Stimulated activated CD8-positive, alpha-beta memory T cell treated with anti-CD3 and anti-CD28 coated beads, Interleukin-4, amount 100 ng/mL, for 4 hours (primary cell): ENCODE measurements around the gene RTF1.
"Not testable (repeated sequence)": the region's sequence is repeated elsewhere in the genome, so short reads cannot be mapped to it uniquely, and the experiment has no call there.

Source experiments
- DNase-seq, 2 donors: peaks; one replicate each; pipeline ENCODE4 v3.0.0-alpha.2; 2020; ENCODE audit warnings: low read depth in 2 of 2, low spot score in 1 of 2

RTF1 gene

DNA sequence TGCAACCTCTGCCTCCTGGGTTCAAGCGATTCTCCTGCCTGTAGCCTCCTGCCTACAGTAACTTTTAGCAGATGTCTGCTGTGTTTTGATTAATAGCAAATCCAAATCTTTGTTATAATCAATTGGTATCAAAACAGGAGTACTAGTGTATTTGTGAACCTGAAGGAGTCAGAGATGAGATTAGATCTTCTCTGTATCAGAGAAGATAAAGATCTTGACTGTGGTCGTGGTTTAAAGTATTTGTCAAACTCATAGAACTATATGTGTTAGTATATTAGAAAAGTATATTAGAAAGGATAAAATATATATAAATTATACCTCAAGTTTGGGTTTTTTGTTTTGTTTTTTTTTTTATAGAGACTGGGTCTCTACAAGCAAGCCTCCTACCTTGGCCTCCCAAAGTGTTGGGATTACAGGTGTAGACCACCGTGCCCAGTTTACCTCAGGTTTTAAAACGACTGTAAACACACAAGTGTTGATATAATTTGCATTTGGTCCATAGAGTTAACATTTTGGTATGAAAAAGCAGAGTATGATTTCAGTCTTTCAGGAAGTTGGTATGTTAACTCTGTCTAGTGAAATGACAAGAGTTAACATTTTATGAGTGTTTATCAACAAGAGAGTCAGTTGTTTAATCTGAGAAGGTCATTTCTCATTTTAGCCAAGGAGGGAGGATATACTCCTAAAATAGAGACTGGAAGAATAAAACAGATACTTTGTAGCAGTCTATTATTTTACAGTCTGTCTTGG is 18.3 kb downstream of the RTF1 start:
- DNase-seq: no peak

- no peak for DNase-seq
Measured at GRCh38 chr15:41437448-41437847, 20.6 kb downstream of the RTF1 start.

DNA sequence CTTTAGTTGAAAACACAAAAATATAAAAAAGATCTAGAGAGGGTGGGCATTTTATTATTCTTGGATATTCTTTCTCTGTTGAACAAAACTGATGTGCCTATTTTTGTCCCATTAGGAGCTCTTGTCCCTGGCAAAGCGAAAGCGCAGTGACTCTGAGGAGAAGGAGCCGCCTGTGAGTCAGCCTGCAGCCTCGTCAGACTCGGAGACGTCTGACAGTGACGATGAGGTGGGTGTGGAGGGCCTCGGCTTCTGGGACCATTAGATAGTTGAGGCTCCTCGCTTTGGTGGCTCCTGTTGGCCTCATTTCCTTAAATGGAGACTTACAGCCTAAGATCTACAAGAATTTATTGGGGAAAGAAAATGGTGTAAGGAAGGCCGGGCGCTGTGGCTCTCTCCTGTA is 21.3 kb downstream of the RTF1 start:
- no peak for DNase-seq

DNA sequence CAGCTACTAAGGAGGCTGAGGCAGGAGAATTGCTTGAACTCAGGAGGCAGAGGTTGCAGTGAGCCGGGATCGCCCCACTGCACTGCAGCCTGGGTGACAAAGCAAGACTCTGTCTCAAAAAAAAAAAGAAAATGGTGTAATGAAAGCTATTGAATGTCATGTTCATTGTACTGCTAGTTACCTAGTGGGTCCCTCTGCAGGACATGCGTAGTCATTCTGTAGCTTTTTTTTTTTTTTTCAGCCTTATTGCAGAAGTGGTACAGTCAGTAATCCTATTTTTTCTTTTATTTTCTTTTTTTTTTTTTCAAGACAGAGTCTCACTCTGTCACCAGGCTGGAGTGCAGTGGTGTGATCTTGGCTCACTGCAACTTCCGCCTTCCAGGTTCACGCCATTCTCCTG is 21.9 kb downstream of the RTF1 start:
- not testable (repeated sequence) for DNase-seq

GRCh38 chr15:41443275-41443674 is 26.4 kb downstream of the RTF1 start:
- DNase-seq: no peak

DNA sequence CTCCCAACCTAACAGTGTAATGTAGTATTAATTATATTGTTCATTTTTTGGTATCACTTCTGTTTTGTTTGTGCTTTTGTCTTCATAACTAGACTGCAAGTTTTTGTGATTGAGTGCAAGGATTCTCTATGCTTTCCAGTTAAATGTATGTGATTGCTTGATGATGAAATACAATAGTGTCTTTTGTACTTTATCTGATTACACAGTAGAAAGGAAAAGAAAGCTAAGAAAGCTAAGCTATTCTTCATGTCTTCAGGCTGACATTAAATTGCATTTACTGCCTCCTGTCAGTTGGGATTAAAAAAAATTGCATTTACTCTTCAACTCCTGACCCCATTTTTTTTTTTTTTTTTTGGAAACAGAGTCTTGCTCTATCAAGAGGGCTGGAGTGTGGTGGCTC is 28.5 kb downstream of the RTF1 start:
- DNase-seq: no peak

DNA sequence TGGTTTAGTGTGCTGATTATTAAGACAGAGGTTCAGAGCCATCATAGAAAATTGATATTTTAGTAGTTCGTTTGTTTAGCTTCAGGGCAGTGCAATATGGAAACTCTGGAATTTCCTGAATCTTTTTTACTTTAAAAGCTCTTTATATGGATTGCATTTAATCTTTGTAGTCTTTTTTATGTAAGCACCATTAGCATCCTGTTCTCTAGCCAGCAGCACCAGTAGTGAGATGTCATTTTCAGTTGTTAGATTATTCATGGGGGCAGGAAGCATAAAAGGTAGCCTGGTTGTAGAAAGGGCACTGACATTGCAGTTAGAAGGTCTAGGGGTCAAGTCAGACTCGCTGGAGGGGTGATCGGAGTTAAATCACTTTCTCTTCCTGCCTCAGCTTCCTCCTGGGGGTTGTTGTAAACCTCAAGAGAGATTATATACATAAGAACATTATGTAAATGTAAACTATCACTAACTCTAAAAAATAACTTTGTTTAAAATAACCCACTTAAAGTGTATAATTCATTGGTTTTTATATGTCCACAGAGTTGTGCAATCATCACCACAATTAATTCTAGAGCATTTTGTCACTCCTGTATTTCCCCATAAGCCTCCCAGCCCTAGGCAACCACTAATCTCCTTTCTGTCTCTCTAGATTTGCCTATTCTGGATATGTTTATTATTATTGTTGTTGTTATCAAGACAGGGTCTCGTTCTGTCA is 45.3 kb downstream of the RTF1 start:
- DNase-seq: no peak

GRCh38 chr15:41464889-41465580 is 48.1 kb downstream of the RTF1 start:
- DNase-seq: no peak

- no peak for DNase-seq
Measured at GRCh38 chr15:41465822-41466421, 49.0 kb downstream of the RTF1 start.

DNA sequence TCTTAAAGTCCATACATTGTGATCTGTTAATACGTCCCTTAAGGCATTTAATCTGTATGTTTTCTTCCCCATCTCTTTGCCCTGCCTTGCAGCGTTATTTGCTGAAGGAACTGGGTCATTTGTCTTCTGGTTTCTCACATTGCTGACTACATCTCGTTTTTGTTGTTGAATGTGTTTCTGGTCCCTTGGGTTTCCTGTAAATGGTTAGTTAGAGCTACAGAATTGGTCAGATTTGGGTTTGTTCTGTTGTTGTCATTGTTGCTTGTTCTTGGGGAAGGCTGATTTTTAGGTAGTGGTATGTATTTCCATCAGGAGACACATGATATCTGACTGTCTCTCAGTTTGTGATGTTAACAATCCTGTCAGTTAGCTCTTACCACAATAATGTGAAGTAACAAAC is 49.8 kb downstream of the RTF1 start:
- no peak for DNase-seq

DNA sequence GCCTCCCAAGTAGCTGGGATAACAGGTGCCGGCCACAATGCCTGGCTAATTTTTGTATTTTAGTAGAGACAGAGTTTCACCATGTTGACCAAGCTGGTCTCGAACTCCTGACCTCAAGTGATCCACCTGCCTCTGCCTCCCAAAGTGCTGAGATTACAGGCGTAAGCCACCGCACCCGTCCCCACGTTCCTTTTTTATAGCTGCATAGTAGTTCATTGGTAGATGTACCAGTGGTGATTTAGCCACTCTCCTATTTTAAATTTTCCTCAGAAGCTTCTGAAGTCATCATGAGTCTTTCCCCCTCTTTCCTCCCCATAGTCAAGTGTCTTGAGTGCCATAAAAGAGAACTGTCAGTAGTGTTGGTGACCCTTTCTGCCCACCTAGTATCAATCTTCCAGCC is 52.7 kb downstream of the RTF1 start:
- DNase-seq: not testable (repeated sequence)

- DNase-seq: no peak
Measured at GRCh38 chr15:41473418-41473817, 56.5 kb downstream of the RTF1 start.

DNA sequence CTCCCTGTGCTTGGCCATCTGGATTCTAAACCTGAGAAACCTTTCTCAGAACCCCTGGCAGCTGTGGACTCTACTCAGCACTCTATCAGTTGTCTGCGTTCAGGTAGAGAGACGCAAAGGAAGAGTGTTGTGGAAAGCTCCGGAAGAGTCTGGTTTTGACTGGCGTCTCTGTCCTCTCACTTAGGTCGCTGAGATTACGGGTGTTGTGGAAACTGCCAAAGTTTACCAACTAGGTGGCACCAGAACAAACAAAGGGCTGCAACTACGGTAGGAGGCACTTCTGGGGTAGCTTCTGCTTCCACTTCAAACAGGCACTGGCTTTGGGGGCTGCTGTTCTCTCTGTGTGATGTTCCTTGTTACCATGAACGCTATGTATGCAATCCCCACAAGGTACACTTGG is 57.5 kb downstream of the RTF1 start:
- no peak for DNase-seq

- DNase-seq: no peak
Measured at GRCh38 chr15:41474941-41475340, 58.0 kb downstream of the RTF1 start.

DNA sequence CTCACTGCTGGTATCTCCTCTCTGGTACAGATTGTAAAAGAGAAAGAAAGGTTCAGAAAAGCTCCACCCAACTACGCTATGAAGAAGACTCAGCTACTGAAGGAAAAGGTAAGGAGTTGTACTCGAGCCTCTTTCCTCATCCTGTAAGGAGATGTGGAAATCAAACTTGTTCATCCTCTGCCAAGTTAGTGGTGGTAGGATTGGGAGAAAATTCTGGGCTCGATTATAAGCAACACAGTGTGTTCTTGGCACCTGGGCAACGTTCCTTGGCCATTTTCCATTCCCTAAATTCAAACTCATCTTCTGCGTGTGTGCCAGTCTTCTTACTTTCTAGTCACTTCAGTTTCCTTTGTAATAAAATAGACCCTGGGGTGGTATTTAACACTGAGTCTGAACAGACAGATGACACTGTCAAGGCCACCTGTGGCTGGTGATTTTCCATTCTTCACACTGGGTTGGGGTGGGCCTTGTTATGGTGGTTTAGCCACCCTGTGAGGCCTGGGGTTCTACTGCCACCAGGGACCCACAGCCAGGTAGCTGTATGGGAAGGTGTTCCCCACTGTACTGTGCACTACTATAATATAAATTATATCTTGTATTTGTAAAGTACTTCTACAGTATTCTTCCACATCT is 59.6 kb downstream of the RTF1 start:
- no peak for DNase-seq

DNA sequence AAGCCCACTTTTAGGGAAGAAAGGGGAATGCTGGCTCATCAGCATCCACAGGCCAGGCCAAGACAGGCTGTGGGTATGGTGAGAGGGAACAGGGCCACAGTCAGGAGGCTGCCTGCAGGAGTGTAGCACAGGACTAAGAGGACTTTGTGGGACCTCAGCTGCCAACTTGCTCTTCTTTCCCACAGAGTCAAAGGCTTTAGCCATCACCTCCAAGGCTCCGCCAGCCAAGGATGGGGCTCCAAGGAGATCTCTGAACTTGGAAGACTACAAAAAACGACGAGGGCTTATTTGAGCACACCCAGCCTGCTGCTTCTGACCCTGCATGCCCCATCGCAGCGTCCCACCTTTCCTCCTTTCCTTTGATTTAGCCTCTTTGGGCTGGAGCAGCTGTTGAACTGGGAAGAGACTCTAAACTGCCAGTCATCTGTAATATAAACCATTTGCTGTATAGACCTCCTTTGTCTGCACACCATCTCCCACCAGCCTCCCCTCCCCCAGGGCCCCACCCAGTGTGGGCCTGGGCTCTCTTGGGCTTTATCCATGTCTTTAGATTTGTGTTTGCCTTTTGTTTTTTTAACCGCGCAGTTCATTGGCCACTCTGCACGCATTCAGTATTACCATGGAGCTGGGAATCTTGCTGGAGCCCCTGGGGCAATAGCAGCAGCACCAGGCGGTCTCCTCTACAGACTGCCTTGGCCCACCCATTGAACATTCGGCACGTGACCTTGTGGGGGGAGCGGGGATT is 63.7 kb downstream of the RTF1 start:
- no peak for DNase-seq

DNA sequence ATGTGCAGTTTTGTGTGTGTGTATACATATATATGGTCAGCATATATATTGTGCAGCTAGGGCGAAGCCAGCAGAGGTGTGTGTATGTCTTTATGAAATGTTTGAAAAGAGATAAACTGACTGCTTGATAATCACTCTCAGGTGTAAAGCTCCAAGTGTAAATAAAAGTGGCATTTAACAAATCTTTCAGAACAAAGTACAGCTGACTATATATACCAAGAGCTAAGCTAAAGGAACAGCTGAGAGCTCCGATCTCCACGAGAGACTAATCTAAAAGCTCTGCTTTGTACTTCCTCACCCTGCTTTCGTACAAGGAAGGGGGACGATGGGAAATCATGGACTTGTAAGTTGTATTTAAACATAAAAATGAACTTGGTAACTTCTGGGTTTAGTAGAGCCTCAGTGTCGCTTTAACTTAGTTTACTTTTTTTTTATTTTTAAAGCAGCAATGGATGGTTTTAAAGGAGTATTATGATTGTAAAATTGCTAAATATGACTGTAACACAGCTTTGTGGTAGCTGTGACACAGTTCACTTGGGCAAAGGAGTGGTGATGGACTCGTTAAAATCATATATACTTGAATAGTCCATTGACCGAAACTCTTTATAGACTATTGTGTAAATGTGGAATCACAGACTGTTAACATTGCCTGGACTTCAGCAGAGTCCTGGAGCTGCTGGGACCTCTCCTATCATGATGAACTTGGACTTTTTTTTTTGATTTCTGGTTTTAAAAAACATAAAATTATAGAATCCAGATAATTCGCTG is 65.4 kb downstream of the RTF1 start:
- no peak for DNase-seq

GRCh38 chr15:41483115-41483514 is 66.2 kb downstream of the RTF1 start:
- no peak for DNase-seq

- no peak for DNase-seq
Measured at GRCh38 chr15:41483519-41483918, 66.6 kb downstream of the RTF1 start.
